NCI-H1105 (cell line): ENCODE measurements around the gene PHACTR1.
"Not testable (repeated sequence)": the region's sequence is repeated elsewhere in the genome, so short reads cannot be mapped to it uniquely, and the experiment has no call there.

Source experiments
- DNase-seq: peaks from one replicate; lab custom pipeline; 2025; lab: John Stamatoyannopoulos, UW

The PHACTR1 gene

DNA sequence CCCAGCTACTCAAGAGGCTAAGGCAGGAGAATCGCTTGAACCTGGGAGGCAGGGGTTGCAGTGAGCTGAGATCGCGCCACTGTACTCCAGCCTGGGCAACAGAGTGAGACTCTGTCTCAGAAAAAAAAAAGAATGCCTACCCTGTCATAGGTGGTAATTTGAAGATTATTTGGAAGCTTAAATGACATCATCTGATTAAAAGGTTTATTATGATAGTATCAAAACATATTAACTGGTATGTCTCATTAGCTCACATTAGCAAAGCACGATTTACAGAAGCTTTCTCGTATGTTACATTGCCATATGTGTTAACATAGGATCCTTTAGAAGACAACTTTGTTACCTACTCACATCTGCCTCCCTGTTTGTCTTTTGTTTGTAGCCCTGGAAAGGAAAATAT, 443.3 kb downstream of the PHACTR1 start:
- not testable (repeated sequence) for DNase-seq

DNA sequence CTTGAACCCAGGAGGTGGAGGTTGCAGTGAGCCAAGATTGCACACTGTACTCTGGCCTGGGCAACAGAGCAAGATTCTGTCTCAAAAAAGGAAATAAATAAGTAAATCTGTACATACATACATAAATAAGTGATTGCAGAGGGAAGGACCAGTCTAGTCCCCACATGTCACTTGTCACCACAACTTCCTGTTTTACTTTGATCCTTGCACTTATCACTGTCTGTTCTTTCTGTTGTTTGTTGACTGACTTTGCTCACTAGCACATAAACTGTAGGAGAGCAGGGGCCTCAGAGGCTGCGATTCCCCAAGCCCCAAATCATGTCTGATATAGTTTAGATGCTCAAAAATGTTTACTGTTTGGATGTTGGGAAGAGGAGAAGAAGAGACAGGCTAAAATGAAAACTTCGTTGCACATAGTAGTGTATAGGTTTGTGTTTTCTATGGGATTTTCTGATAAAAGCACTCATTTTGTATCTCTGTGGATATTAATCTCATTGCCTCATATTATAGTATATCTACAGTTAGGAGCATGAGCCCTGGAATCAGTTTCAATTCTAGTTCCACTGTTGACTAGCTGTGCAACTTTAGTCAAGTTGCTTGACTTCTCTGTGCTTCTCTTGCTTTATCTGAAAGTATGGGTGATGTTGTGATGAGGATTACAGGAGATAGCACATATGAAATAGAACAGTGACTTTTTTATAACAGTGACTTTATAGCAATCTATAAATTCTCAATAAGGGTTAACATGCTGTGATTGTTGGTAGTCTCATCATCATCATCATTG, 446.8 kb downstream of the PHACTR1 start:
- DNase-seq, result no peak

DNA sequence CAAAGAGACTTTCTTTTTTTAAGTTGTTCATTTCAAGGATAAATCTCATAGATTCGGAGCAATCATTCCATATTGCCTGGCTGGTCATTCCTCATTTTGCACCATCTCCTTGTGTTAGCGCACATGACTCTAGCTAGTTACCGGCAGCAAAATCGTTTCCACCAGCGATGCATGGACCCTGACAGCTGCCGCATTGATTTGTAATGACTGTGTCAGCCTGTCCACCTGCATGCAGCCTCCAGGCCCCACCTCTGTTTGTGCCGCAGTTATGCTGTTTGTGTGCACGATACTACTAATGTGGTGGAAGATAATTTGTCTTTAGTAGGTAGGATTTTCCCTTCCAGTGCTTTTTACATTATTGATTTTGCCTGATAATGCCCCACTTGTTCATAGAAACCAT, 447.7 kb downstream of the PHACTR1 start:
- DNase-seq, result no peak

DNA sequence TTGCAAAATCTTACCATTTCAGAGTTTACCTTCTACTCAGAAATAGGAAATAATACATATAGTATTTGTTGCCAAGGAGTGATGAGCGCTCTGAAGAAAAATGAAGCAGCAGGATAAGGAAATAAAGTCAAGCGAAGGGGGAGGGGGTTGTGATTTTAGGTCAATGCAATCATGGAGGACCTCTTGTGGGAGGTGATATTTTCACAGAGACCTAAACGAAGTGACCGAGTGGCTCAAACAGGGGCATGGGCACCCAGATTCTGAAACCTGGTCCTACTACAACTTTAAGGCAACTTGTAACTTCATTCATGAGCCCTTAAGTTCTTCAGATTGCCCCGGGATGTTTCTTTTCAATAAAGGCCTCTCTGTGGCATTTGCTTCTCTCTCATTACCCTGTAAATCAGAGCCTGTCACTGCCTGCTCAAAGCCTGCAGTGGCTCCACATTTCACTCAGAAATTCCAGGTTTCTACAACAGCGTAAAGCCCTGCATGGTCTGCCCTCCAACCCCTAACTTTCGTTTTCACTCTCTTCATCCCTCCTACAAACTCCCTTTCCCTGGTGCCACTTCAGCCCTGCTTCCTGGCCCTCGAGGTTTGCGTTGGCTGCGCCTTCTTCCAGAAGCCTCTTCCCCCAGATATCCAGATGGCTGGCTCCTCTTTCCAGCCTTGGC, 449.1 kb downstream of the PHACTR1 start:
- DNase-seq, result no peak

DNA sequence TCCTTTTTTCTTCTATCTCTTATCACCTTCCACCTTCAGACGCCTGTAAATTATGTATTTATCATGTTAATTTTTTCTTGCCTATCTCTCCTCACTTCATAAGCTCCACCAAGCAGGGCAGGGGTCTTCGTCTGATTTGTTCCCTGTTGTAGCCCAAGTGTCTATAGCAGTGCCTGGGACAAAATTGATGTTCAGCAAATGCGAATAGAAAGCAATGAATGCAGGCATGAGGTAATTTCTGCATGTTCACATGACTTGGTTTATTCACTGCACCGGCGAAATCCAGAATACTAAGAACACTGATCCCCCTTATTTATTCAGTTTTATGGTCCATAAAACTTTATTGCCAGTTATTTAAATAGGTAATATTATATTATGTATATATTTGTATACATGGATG, 449.7 kb downstream of the PHACTR1 start:
- DNase-seq, result no peak

DNA sequence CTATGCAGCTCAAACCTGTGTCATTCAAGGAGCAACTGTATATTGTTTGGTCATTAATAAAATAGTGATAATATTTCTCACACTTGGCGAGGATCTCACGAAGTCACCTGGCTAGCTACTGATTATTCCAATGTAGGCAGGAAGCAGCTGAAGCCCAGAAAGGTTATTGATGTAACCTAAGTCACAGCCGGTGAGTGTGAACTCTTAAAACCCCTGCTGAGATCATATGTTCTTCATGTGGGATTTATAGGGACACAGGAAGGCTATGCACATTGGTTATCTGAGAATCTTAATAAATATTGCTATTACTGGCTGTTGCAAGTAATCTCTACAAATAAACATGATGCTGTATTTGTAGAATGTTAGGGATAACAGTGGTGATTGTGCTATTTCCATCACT, 450.3 kb downstream of the PHACTR1 start:
- DNase-seq, result no peak

DNA sequence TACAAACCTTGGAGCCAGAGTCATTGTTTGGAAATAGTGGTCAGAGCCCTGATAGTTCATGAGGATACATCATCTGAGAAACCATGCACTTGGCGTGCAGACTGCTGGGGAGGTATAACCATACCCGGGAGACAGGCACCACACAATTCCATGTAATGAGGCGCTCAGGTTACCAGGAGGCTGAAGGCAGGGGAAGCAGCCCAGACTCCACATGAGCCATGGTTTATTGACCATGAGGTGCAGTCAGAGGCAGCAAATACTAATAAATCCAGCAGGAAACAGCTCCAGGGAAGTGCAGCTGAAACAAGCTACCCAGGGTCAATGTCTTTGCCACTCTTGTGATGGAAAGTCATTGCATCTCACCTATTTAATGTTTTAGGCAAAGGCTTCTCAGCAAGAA, 455.7 kb downstream of the PHACTR1 start:
- no peak for DNase-seq

DNA sequence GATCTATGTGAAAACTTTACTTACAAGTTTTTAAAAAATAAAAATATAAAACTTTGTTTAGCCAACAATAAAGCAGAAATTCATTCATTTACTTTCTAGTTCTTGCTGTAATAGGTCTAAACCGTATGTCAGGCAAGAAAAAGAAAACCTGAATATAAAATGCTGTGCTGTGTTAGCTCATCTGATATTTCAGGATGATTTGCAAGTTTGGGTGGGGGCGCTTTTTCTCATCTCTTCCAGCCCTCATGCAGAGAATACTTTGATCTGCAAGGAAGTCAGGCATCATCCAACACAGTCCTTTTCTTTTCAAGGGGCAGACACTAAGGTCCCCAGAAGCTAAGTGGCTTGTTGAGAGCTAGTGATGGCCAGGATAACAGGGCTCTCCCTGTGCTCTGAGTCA, 458.5 kb downstream of the PHACTR1 start:
- no peak for DNase-seq

DNA sequence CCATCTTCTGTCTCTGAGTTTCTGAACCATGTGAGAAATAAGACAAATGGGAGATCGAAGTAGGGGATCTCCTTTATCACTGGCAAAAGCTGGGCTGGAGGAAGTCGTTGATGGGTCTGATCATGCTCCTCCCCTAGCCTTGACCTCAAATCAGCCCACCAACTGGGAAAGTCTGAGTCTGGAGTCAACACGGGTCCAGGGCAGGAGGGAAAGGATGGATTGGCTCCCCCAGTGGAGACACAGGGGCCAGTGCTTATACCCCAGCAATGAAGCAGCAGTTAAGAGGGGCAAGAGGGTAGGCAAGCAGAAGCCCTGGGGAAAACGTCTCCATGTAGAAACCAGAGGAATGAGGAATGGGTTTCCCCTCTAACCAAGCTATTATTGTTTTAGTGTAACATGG, 459.2 kb downstream of the PHACTR1 start:
- DNase-seq, result no peak

DNA sequence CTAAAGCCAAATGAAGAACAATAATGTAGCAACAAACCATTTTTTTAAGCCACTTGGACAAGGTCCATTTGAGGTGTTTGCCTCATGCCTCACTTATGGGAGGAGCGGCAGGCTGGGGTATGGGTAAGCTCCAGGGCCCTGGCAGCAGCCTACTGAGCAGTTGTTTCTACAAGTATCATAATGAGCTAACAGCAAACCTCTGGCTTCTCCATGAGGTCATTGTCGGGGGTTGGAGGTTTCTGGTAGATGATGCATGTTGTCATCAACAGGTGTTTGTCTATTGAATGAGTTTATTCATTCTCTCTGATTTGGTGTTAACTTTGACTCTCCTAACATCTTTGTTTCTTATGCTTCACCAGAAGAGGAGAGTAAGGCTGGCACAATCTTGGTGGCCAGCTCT, 461.1 kb downstream of the PHACTR1 start:
- DNase-seq, result no peak

DNA sequence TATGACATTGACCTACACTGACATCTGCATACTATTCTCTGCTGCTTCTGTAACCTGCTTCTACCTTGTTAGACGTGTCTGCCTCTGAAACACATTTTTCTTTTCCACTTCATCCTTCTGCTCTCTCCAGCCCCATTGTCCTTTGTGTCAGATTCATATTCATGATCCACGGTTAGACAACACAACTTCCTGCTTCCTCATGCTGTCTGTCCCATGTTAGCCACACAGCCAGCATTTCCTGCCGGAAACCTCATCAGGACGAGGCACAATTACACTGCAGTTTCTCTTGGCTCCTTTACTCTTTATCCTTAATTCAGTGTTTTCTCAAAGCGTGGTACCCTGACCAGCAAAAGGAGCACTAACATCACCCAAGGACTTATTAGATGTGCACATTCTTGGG, 461.5 kb downstream of the PHACTR1 start:
- no peak for DNase-seq

DNA sequence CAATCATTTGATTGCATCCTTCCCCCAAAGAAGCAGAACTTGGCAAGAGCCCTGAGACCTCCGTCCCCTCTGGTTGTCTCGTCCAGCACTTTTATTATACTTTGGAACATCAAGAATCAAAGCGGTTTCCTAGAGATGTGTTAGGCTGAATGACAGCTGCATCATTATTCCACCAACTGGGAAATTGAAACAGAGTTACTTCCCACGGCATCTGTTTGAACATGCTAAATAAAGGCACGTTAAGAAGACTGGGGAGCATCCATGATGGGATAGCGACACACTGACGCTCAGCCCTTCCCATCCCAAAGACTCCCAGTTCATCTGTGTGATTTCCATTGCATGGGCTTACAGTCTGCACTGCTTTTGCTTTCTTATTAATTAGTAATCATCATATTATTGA, 464.0 kb downstream of the PHACTR1 start:
- DNase-seq, result no peak

DNA sequence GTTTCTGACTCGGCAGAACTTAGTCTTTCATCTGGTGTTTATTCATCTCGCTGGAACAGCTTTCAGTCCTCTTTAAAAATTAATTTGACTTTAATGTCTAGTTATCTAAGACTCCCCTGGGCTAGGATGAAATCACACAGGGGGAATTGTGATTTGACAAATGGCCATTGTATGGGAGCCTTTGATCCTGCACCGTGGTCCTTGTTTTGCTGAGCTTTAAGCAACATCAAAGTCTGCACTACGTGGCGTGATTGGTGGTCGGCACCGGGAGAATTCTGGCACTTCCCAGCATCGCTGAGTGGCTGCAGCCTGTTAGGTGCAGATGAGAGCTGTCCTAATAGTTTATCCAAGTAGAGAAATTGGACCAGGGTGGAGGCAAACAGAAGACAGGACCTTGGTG, 464.8 kb downstream of the PHACTR1 start:
- no peak for DNase-seq

DNA sequence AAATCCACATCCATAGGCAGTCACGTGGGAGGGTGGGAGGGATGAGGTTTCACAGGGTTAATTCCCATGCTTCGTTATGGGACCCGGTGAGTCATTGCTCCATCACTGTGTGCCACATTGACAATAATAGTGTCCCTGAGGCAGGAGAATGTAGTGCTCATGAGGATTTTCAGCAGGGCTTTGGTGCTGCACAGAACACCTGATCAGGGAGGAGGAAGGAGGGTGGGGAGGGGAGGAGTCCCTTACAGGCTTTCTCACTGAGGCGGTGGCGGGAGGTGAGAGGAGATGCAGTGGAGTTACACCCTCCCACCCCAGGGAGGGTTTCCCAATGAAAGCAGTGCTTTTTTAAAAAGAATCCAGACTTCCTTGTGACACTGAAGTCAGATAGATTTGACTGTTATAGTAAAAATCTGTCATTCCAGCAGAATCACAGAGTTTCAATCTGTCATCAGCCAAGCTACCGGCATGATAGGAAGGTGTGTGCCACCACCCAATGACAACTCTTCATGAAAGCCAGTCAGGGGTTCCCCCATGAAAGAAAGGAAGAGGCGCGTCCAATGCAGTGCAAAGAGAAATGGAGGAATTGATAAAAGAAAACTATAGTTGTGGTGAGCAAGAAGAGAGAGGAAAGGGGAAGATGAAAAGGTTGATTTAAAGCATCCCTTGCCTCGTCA, 467.0 kb downstream of the PHACTR1 start:
- no peak for DNase-seq

DNA sequence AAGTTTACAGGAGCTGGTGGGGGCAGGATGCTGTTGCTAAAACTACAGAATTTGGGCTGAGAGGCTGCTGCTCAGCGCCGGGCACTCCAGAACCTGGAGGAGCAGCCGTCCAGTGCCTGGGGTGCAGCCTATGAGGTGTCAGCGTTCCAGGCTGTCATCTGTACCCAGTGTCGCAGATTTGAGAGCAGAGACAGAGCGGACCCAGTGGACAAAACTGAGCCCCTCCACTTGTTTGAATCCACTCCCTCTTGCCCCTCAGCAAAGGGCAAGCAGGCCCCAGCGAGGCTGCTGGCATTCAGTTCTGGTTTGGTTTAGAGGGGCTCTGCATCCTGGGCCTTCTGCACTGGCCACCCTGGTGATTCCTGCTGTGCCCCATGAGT, 467.5 kb downstream of the PHACTR1 start:
- DNase-seq, result no peak

DNA sequence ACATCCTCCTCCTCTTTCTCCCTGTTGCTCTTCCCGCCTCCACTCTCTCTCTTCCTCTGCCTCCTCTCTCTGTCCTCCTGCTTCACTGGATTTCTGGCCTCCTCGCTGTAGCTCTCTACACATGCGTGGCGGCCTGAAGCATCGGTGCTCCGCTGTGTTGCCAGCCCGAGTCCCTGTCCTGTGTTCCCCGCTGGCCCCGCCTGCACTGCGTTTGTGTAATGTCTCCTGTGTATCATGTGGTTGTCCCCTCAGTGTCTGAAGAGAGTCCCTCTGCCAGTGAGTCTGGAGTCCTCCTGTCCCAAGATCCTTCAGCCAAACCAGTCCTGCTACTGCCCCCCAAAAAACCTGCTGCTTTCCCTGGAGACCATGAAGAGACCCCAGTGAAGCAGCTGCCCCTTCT, 468.0 kb downstream of the PHACTR1 start:
- no peak for DNase-seq

DNA sequence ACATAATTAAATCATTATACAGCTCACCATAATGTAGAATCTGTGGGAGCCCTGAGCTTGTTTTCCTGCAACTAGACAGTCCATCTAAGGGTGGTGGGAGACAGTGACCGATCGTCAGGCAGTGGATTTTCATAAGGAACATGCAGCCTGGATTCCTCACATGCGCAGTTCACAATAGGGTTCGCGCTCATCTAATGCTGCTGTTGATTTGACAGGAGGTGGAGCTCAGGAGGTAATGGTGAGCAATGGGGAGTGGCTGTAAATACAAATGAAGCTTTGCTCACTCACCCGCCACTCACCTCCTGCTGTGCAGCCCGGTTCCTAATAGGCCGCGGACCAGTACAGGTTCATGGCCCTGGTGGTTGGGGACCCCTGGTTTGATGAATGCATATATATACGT, 470.3 kb downstream of the PHACTR1 start:
- no peak for DNase-seq

DNA sequence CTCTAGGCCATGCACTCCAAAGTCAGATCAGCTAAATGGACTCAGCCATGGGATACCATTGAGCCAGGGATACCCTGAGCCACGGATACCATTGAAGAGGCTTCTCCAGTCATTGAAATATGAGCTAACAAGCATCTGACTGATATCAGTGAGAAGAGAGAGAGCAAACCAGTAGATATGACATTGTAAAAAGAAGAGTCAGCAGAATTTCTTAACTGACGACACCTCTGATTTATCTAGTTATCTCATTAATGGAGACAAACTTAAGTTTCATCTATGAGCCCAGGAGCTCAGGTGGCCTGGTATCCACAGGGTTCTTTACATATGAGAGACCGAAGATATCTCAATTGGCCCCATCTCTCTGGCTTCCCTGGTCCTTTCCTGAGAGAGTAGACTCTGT, 471.1 kb downstream of the PHACTR1 start:
- no peak for DNase-seq

DNA sequence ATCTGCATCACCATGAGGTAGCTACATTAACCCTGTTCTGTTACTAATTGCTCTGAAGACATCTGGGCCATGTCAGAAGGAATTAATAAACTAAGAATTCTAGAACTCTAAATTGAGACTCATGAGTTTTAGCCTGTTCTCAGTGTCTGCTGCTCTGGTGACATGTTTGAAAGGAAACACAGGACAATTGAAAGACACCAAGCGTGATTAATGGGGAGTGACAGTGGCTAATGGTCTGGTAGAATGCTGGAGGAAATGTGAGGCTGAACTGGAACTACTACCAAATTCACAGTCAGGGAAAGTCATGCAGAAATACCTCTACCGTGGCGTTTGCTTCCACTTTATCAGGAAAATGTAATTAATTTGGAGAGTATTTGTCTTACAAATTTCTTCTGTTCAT, 471.7 kb downstream of the PHACTR1 start:
- no peak for DNase-seq

DNA sequence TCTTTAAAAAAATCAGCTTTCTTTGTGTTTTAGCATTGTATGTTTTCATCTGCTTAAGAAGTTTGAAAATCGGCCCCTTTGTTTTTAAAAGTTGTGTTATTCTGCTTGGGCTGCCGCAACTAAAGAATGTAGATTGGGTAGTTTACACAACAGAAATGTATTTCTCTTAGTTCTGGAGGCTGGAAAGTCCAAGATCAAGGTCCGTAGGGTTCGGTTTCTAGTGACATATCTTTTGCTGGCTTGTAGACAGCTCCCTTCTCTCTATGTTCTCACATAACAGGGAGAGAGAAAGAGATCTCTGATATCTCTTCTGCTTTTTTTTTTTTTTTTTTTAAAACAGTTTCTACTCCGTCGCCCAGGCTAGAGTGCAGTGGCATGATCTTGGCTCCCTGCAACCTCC, 473.1 kb downstream of the PHACTR1 start:
- no peak for DNase-seq

DNA sequence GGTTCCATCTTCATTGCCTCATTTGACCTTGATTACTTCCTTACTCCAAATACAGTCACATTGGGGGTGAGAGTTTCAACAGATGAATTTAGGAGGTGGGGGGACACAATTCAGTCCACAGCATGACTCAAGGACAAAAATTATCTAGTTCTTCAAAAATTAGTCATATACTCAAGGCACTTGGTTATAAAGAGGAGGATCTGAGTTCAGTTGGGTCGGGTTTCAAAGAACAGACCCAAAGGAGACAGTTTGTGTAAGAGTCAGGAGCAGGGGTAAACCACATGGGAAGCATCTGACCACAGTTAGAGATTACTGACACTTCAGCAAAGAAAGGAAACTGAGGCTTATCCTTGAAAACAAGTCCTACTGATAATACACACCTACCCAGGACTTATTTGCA, 473.8 kb downstream of the PHACTR1 start:
- DNase-seq, result no peak

DNA sequence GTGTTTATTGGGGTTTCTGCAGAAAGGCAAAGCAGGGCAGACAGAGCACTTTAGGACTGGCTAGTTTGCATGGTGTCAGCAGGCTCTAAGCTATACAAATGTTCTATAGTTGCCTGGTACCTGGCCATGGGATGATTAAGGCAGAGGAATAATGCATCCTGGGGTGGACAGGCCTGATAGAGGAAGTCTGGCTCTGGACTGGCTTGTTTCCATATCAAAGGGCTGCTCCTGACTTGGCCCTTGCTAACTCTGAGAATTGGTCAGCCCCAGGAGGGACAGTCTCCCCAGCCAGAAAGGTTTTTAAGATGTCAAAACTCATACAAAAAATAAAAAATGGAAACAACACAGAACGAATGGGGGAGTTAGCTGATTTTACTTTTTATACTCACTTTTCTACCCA, 474.9 kb downstream of the PHACTR1 start:
- no peak for DNase-seq

DNA sequence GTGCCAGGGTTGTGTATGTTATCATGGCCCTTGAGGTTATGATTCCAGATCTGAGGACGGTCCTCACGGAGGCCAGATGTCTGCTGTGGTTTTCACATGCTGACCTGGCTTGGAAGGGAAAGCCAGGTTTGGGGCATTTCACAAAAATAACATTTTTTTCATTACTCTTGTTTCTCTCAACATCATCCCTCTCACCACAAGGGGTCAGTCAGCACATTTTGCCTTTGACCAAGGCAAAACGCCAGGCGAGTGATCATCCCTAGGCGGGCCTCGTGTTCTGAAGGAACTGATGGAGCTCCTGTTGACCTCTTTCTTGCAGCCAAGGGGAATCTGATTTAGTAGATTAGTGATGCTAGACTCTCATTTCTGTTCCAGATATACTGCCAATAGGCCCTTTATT, 478.3 kb downstream of the PHACTR1 start:
- DNase-seq, result no peak
